Osteoblast (primary cell): ENCODE results near the gene ATP2B2. TPM values are rescaled to one million over a fixed set of nuclear protein-coding genes. Genes with fewer than 3 reads are reported as not detected.
"Not testable (repeated sequence)": the region's sequence is repeated elsewhere in the genome, so short reads cannot be mapped to it uniquely, and the experiment has no call there.

Experiments used
- DNase-seq: peaks from one replicate; pipeline ENCODE4 v3.0.0; 2011; ENCODE audit warnings: low spot score, mixed read lengths; ENCODE audit not compliant: insufficient read length; ENCODE audit errors: missing footprints
- H2AFZ ChIP-seq: 2 replicates; pipeline ENCODE4 v1.6.0; 2011; ENCODE audit warnings: mild to moderate bottlenecking, low read length
- H3K27ac ChIP-seq: 2 replicates; pipeline ENCODE4 v1.5.1; 2011; ENCODE audit warnings: mild to moderate bottlenecking, low read depth, low read length, moderate library complexity
- H3K27me3 ChIP-seq: 2 replicates; pipeline ENCODE4 v1.6.0; 2012; ENCODE audit warnings: mild to moderate bottlenecking, control low read depth, inconsistent platforms, low read length, moderate library complexity; ENCODE audit not compliant: insufficient read depth
- H3K36me3 ChIP-seq: 2 replicates; pipeline ENCODE4 v1.5.1; 2011; ENCODE audit warnings: mild to moderate bottlenecking, low read length, control low read depth, moderate library complexity; ENCODE audit not compliant: insufficient read depth
- H3K4me1 ChIP-seq: 2 replicates; pipeline ENCODE4 v1.5.1; 2011; ENCODE audit warnings: mild to moderate bottlenecking, low read length, control low read depth, moderate library complexity; ENCODE audit not compliant: insufficient read depth
- H3K4me2 ChIP-seq: 2 replicates; pipeline ENCODE4 v1.6.0; 2011; ENCODE audit warnings: mild to moderate bottlenecking, low read length; ENCODE audit not compliant: insufficient read depth
- H3K4me3 ChIP-seq: fragments of 200-600 bp; sonication (generic); 3 replicates; pipeline ENCODE4 v1.5.1; 2012; ENCODE audit warnings: mild to moderate bottlenecking, low read length, inconsistent platforms; ENCODE audit not compliant: insufficient read depth
- H3K79me2 ChIP-seq: 2 replicates; pipeline ENCODE4 v1.6.0; 2012; ENCODE audit warnings: mild to moderate bottlenecking, low read length, control low read depth, inconsistent platforms; ENCODE audit not compliant: insufficient read depth
- H3K9me3 ChIP-seq: 2 replicates; pipeline ENCODE4 v1.5.1; 2011; ENCODE audit warnings: low read depth, low read length, control low read depth
- H4K20me1 ChIP-seq: 2 replicates; pipeline ENCODE4 v1.6.0; 2012; ENCODE audit warnings: mild to moderate bottlenecking, low read length, control low read depth; ENCODE audit not compliant: insufficient read depth
- total RNA-seq: library from RNA; depleted of rRNA; stranded (reverse); fragments of >200 nt; gene quantifications from 2 replicates; pipeline ENCODE4 v1.2.3, GENCODE V29; 2012
- TF ChIP-seq, protein P1 (sequence below): IDR thresholded peaks from 2 replicates; pipeline ENCODE4 v1.5.1; 2011; ENCODE audit warnings: mild to moderate bottlenecking, low read depth, low read length, moderate library complexity; ENCODE audit errors: extremely low read depth

Gene ATP2B2
- total RNA-seq, 1 donor = not detected

GRCh38 chr3:10546820-10547263, 41.5 kb upstream of the ATP2B2 start:
- H3K27me3 ChIP-seq = peaks cover 10% of the 10 kb centered on the region
- no peak overlapping the region for H2AFZ ChIP-seq
- DNase-seq = no peak
- H4K20me1 ChIP-seq = no peaks in the 10 kb centered on the region
- H3K27ac ChIP-seq = no peak overlapping the region
- no peaks in the 10 kb centered on the region for H3K9me3 ChIP-seq
- H3K4me2 ChIP-seq = no peak overlapping the region
- H3K36me3 ChIP-seq = no peaks in the 10 kb centered on the region
- no peak overlapping the region for H3K4me3 ChIP-seq
- H3K4me1 ChIP-seq = peaks cover 9% of the 10 kb centered on the region
- no peaks in the 10 kb centered on the region for H3K79me2 ChIP-seq
- TF ChIP-seq, protein P1, sequence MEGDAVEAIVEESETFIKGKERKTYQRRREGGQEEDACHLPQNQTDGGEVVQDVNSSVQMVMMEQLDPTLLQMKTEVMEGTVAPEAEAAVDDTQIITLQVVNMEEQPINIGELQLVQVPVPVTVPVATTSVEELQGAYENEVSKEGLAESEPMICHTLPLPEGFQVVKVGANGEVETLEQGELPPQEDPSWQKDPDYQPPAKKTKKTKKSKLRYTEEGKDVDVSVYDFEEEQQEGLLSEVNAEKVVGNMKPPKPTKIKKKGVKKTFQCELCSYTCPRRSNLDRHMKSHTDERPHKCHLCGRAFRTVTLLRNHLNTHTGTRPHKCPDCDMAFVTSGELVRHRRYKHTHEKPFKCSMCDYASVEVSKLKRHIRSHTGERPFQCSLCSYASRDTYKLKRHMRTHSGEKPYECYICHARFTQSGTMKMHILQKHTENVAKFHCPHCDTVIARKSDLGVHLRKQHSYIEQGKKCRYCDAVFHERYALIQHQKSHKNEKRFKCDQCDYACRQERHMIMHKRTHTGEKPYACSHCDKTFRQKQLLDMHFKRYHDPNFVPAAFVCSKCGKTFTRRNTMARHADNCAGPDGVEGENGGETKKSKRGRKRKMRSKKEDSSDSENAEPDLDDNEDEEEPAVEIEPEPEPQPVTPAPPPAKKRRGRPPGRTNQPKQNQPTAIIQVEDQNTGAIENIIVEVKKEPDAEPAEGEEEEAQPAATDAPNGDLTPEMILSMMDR = no peak

DNA sequence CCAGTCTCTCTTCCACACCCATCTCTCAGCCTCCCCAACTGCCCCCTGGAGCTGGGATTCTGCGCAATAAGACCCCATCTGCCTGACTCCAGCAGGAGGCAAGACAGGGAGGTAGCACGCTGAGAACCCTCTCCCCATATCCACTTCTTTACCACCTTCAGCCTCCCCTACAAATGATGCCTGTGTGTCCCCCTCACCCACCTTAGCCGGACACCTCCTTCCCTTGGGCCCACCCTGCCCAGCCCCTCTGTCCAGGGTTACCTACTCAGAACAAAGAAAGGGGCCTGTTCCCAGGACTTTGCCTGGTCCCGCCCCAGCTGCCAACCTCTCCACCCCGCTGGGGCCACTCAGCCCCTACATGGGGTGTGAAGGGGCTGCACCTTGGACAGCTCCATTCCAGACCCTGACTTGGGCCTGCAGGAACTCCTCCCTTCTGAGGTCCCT, 40.8 kb upstream of the ATP2B2 start:
- no peaks in the 10 kb centered on the region for H3K9me3 ChIP-seq
- peaks cover 5% of the 10 kb centered on the region for H3K4me1 ChIP-seq
- TF ChIP-seq, protein P1 = no peak
- no peak overlapping the region for H3K4me2 ChIP-seq
- H3K27ac ChIP-seq = no peak overlapping the region
- H3K4me3 ChIP-seq = no peak overlapping the region
- no peak for DNase-seq
- no peak overlapping the region for H2AFZ ChIP-seq
- H4K20me1 ChIP-seq = no peaks in the 10 kb centered on the region
- H3K79me2 ChIP-seq = no peaks in the 10 kb centered on the region
- H3K36me3 ChIP-seq = no peaks in the 10 kb centered on the region
- H3K27me3 ChIP-seq = peaks cover 10% of the 10 kb centered on the region

DNA sequence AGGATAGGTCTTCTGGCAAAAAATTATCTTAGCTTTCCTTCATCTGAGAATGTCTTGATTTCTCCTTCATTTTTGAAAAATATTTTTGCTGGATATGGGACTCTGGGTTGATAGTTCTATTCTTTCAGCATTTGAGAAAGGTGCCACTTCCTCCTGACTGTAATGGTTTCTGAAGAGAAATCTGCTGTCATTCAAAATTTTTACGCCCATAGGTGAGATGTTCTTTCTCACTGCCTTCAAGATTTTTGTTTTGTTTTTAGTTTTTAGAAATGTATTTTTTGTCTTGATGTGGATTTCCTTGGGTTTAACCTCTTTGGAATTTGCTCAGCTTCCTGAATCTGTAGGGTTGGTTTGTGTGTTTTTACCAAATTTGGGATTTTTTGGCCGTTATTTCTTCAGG, 37.1 kb upstream of the ATP2B2 start:
- H3K4me3 ChIP-seq = no peak overlapping the region
- TF ChIP-seq, protein P1 = no peak

DNA sequence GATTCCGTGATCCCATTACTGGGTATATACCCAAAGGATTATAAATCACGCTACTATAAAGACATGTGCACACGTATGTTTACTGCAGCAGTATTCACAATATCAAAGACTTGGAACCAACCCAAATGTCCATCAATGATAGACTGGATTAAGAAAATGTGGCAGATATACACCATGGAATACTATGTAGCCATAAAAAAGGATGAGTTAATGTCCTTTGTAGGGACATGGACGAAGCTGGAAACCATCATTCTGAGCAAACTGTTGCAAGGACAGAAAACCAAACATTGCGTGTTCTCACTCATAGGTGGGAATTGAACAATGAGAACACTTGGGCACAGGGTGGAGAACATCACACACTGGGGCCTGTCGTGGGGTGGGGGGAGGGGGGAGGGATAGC, 35.0 kb upstream of the ATP2B2 start:
- H3K36me3 ChIP-seq, H4K20me1 ChIP-seq, DNase-seq, H3K4me3 ChIP-seq, H3K4me1 ChIP-seq, H3K9me3 ChIP-seq, H2AFZ ChIP-seq, H3K79me2 ChIP-seq, H3K27ac ChIP-seq, H3K4me2 ChIP-seq: not testable (repeated sequence)
- peaks cover 16% of the 10 kb centered on the region for H3K27me3 ChIP-seq

More for the DNA sequence above, 37.1 kb upstream of the ATP2B2 start:
- Histone ChIP-seq H3K4me2 (no peak overlapping the region), H3K27ac (no peak overlapping the region), H3K79me2 (no peaks in the 10 kb centered on the region), H3K36me3 (no peaks in the 10 kb centered on the region), H3K4me1 (no peaks in the 10 kb centered on the region), H4K20me1 (no peaks in the 10 kb centered on the region), H3K27me3 (peaks cover 15% of the 10 kb centered on the region), H2AFZ (no peak overlapping the region), H3K9me3 (no peaks in the 10 kb centered on the region)
- DNase-seq = no peak
